PFSK-1 (cell line): ENCODE data around the gene STARD7.

Experiments used
- SIN3A ChIP-seq: IDR thresholded peaks from 2 replicates; pipeline ENCODE4 v1.6.1; 2012; ENCODE audit warnings: mild to moderate bottlenecking, low read length, moderate library complexity, borderline replicate concordance; ENCODE audit not compliant: insufficient read depth
- TF ChIP-seq, protein P1 (sequence below), 2 experiments: IDR thresholded peaks; 2 replicates each; pipeline versions ENCODE4 v1.6.1 to v1.8.0; 2011 to 2012; ENCODE audit warnings: low read depth in 2 of 2, low read length in 2 of 2, control low read depth in 1 of 2, inconsistent platforms in 1 of 2, mild to moderate bottlenecking in 1 of 2, moderate library complexity in 1 of 2; ENCODE audit not compliant: insufficient read depth in 1 of 2

DNA sequence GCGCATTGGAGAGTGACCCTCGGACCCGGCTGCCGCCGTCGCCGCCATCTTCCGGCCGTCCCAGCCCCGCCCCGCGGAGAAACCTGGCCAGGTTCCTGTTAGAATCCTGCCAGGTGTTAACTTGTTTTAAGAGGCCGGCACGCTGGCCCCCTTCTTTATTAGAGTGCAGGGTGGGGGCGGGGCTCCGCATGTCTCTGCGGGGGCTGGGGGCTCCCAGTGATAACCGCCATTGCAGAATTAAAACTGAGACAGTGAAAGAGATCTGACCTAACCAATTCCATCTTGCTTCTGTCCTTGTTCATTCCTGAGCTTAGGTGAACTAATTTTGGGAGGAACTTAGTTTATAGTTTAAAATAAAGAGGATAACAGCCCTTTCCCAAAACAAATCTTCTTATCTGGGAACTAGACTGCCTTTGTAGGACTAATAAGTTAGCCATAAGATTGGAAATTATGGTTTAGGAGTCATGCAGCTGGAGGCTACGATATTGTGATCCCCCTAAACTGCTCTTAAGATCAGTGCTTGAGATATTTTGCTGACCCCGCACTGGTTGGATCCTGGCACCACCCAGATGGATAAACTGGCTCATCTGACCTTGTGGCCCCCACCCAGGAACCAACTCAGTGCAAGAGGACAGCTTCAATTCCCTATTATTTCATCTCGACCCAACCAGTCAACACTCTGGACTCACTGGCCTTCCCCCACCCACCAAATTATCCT lies 543 bp upstream of the STARD7 start:
- TF ChIP-seq, protein P1, sequence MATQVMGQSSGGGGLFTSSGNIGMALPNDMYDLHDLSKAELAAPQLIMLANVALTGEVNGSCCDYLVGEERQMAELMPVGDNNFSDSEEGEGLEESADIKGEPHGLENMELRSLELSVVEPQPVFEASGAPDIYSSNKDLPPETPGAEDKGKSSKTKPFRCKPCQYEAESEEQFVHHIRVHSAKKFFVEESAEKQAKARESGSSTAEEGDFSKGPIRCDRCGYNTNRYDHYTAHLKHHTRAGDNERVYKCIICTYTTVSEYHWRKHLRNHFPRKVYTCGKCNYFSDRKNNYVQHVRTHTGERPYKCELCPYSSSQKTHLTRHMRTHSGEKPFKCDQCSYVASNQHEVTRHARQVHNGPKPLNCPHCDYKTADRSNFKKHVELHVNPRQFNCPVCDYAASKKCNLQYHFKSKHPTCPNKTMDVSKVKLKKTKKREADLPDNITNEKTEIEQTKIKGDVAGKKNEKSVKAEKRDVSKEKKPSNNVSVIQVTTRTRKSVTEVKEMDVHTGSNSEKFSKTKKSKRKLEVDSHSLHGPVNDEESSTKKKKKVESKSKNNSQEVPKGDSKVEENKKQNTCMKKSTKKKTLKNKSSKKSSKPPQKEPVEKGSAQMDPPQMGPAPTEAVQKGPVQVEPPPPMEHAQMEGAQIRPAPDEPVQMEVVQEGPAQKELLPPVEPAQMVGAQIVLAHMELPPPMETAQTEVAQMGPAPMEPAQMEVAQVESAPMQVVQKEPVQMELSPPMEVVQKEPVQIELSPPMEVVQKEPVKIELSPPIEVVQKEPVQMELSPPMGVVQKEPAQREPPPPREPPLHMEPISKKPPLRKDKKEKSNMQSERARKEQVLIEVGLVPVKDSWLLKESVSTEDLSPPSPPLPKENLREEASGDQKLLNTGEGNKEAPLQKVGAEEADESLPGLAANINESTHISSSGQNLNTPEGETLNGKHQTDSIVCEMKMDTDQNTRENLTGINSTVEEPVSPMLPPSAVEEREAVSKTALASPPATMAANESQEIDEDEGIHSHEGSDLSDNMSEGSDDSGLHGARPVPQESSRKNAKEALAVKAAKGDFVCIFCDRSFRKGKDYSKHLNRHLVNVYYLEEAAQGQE (IDR thresholded peaks at IDR 0.05; ENCODE audit: insufficient read depth in 1 of 2, low read depth in 2 of 2, low read length in 2 of 2): no peak
- no peak for TF ChIP-seq SIN3A
